ENCODE results near the gene ZCCHC7. TPM values are rescaled to one million over a fixed set of nuclear protein-coding genes. Genes with fewer than 3 reads are reported as not detected.

ZCCHC7 gene
- total RNA-seq, 2 donors from 2014 or later = 21.2 to 22.7 TPM

DNA sequence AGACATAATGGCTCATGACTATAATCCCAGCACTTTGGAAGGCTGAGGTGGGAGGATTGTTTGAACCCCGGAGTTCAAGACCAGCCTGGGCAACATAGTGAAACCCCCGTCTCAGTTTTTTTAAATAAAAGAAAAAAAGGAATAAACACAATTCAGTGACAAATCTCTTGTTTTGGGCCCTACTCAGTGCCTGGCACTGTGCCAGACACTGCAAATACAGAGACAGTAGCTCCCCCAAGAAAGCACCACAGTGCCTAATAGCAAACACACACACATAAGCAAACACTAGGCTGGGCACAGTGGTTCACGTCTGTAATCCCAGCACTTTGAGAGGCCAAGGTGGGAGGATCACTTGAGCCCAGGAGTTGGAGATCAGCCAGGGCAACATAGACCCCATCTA, 252.5 kb downstream of the ZCCHC7 start:
- H3K4me1 Mint-ChIP-seq = no peaks in the 10 kb centered on the region
- no peak overlapping the region for H3K4me3 Mint-ChIP-seq
- WGBS, 2 experiments (ENCODE audit: insufficient coverage in 1 of 2, insufficient read length in 1 of 2) = 92 to 100% methylated on average over 1 to 3 of the region's 3 CpGs

DNA sequence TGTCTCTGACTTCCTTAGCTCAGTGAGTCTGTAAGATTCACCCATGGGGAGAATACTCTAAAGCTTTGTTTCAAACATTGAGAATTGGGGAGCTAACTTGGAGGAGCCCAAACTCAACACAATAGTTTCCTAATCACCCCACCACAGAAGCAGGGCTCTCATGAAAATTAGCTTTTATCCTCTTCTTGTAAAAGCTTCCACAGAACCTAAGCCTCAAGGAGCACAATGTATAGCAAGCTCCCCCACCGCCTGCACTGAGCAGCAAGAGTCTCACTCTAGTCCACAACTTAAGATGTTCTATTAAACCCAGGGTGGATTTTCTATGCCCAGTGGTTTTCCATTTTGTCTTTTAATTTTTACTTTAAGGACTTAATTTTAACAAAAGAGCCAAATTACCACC, 253.2 kb downstream of the ZCCHC7 start:
- TF ChIP-seq CTCF (conservative IDR thresholded peaks at IDR 0.05) = no peak
- Histone ChIP-seq H3K4me1 (ENCODE audit: control insufficient read depth, insufficient read depth, low read length) (no peaks in the 10 kb centered on the region), H3K4me3 (ENCODE audit: low read length) (no peak overlapping the region), H3K27ac (ENCODE audit: low read depth, low read length) (no peak overlapping the region), H3K36me3 (ENCODE audit: control insufficient read depth, insufficient read depth, low read length) (no peaks in the 10 kb centered on the region), H3K9ac (ENCODE audit: extremely low read depth, low read length, poor library complexity, severe bottlenecking) (no peak overlapping the region), H3K27me3 (ENCODE audit: control insufficient read depth, insufficient read depth, low read length, poor library complexity, severe bottlenecking) (no peaks in the 10 kb centered on the region), H3K9me3 (ENCODE audit: control insufficient read depth, low read length) (no peaks in the 10 kb centered on the region)
- Mint-ChIP-seq H3K9me3 (no peaks in the 10 kb centered on the region), H3K4me1 (no peaks in the 10 kb centered on the region), H3K36me3 (ENCODE audit: low read depth) (no peaks in the 10 kb centered on the region), H3K27me3 (ENCODE audit: insufficient read depth) (peaks cover 4% of the 10 kb centered on the region), H3K4me3 (no peak overlapping the region), H3K27ac (no peak overlapping the region)
- 95% methylated on average over 1 of the region's 1 CpG; no CpG with 5 or more reads in 1 of the 2 experiments for WGBS, 2 experiments (ENCODE audit: insufficient coverage in 1 of 2, insufficient read length in 1 of 2)
- DNase-seq = no peak

More for the DNA sequence above, 252.5 kb downstream of the ZCCHC7 start:
- no peak for TF ChIP-seq CTCF (conservative IDR thresholded peaks at IDR 0.05)
- H3K4me1 ChIP-seq (ENCODE audit: control insufficient read depth, insufficient read depth, low read length) = no peaks in the 10 kb centered on the region
- no peak overlapping the region for H3K27ac Mint-ChIP-seq
- no peak overlapping the region for H3K27ac ChIP-seq (ENCODE audit: low read depth, low read length)
- peaks cover 3% of the 10 kb centered on the region for H3K27me3 Mint-ChIP-seq (ENCODE audit: insufficient read depth)
- H3K9me3 Mint-ChIP-seq = no peaks in the 10 kb centered on the region
- no peak overlapping the region for H3K9ac ChIP-seq (ENCODE audit: extremely low read depth, low read length, poor library complexity, severe bottlenecking)
- H3K9me3 ChIP-seq (ENCODE audit: control insufficient read depth, low read length) = no peaks in the 10 kb centered on the region
- DNase-seq = no peak
- H3K27me3 ChIP-seq (ENCODE audit: control insufficient read depth, insufficient read depth, low read length, poor library complexity, severe bottlenecking) = no peaks in the 10 kb centered on the region
- no peaks in the 10 kb centered on the region for H3K36me3 Mint-ChIP-seq (ENCODE audit: low read depth)
- H3K36me3 ChIP-seq (ENCODE audit: control insufficient read depth, insufficient read depth, low read length) = no peaks in the 10 kb centered on the region
- H3K4me3 ChIP-seq (ENCODE audit: low read length) = no peak overlapping the region

- H3K9me3 Mint-ChIP-seq = no peaks in the 10 kb centered on the region
- H3K4me3 Mint-ChIP-seq = no peak overlapping the region
- H3K36me3 Mint-ChIP-seq (ENCODE audit: low read depth) = no peaks in the 10 kb centered on the region
These were observed 254.5 kb downstream of the ZCCHC7 start for GRCh38 chr9:37374892-37375291.

More at GRCh38 chr9:37374892-37375291, 254.5 kb downstream of the ZCCHC7 start:
- H3K4me1 ChIP-seq (ENCODE audit: control insufficient read depth, insufficient read depth, low read length) = no peaks in the 10 kb centered on the region
- Mint-ChIP-seq H3K27ac (no peak overlapping the region), H3K4me1 (no peaks in the 10 kb centered on the region), H3K27me3 (ENCODE audit: insufficient read depth) (peaks cover 4% of the 10 kb centered on the region)
- no peak overlapping the region for H3K4me3 ChIP-seq (ENCODE audit: low read length)
- WGBS, 2 experiments (ENCODE audit: insufficient coverage in 1 of 2, insufficient read length in 1 of 2) = 83 to 84% methylated on average over 4 to 6 of the region's 6 CpGs
- no peak for TF ChIP-seq CTCF (conservative IDR thresholded peaks at IDR 0.05)
- no peak overlapping the region for H3K27ac ChIP-seq (ENCODE audit: low read depth, low read length)
- no peaks in the 10 kb centered on the region for H3K9me3 ChIP-seq (ENCODE audit: control insufficient read depth, low read length)
- H3K27me3 ChIP-seq (ENCODE audit: control insufficient read depth, insufficient read depth, low read length, poor library complexity, severe bottlenecking) = no peaks in the 10 kb centered on the region
- DNase-seq = no peak
- no peaks in the 10 kb centered on the region for H3K36me3 ChIP-seq (ENCODE audit: control insufficient read depth, insufficient read depth, low read length)
- H3K9ac ChIP-seq (ENCODE audit: extremely low read depth, low read length, poor library complexity, severe bottlenecking) = no peak overlapping the region

All from endodermal cell (in vitro differentiated cells).